Muscle layer of duodenum (tissue), 2 donors: Measurements from ENCODE around the gene TFF3.

Experiments
- H3K27ac ChIP-seq: one replicate; pipeline ENCODE4 v1.7.0; 2013; ENCODE audit warnings: mild to moderate bottlenecking, low read length
- H3K27me3 ChIP-seq: one replicate; pipeline ENCODE4 v1.7.0; 2013; ENCODE audit warnings: low read depth, mild to moderate bottlenecking, control low read depth, low read length
- H3K36me3 ChIP-seq, 2 donors: one replicate each; pipeline ENCODE4 v1.7.0; 2013; ENCODE audit warnings: low read length in 2 of 2, control low read depth in 1 of 2, mild to moderate bottlenecking in 1 of 2; ENCODE audit not compliant: insufficient read depth in 2 of 2, control insufficient read depth in 1 of 2
- H3K4me1 ChIP-seq, 2 donors: one replicate each; pipeline ENCODE4 v1.7.0; 2013; ENCODE audit warnings: low read length in 2 of 2, mild to moderate bottlenecking in 2 of 2, control low read depth in 1 of 2, moderate library complexity in 1 of 2; ENCODE audit not compliant: insufficient read depth in 2 of 2, control insufficient read depth in 1 of 2
- H3K4me3 ChIP-seq, 2 donors: one replicate each; pipeline ENCODE4 v1.7.0; 2013; ENCODE audit warnings: low read length in 2 of 2, low read depth in 1 of 2, mild to moderate bottlenecking in 1 of 2
- H3K9me3 ChIP-seq, 2 donors: one replicate each; pipeline ENCODE4 v1.7.0; 2013; ENCODE audit warnings: low read length in 2 of 2, control low read depth in 1 of 2, mild to moderate bottlenecking in 1 of 2; ENCODE audit not compliant: control insufficient read depth in 1 of 2
- donor health status: healthy.

The TFF3 gene

GRCh38 chr21:42317341-42317741, 2.1 kb upstream of the TFF3 start:
- peaks cover 0 to 9% of the 10 kb centered on the region in 2 donors for H3K4me1 ChIP-seq

DNA sequence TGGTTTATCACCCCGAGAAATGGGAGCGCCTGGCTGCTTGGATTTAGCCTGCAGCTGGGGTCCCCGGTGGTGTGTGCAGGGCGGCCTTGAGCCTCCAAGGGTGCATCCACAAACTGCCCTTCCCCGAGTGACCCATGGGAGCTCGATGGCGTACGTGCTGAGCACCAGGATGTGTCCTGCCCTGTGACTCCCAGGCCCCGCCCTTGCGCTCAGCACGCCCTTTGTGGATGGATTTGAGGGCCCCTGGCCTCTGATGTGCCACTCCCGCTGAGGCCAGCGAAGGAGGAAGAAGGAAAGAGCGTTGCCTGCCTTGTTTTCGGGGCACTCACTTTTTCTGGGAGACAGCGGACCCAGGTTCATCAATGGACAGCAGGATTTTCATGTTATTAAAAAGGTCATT, 1.7 kb upstream of the TFF3 start:
- Histone ChIP-seq H3K27ac (no peak overlapping the region), H3K4me1 (peaks cover 0 to 9% of the 10 kb centered on the region in 2 donors), H3K4me3 (no peak overlapping the region), H3K27me3 (no peaks in the 10 kb centered on the region), H3K36me3 (no peaks in the 10 kb centered on the region), H3K9me3 (no peaks in the 10 kb centered on the region)

More at GRCh38 chr21:42317341-42317741, 2.1 kb upstream of the TFF3 start:
- Histone ChIP-seq H3K27me3 (no peaks in the 10 kb centered on the region), H3K36me3 (no peaks in the 10 kb centered on the region), H3K9me3 (no peaks in the 10 kb centered on the region), H3K27ac (no peak overlapping the region), H3K4me3 (no peak overlapping the region)

DNA sequence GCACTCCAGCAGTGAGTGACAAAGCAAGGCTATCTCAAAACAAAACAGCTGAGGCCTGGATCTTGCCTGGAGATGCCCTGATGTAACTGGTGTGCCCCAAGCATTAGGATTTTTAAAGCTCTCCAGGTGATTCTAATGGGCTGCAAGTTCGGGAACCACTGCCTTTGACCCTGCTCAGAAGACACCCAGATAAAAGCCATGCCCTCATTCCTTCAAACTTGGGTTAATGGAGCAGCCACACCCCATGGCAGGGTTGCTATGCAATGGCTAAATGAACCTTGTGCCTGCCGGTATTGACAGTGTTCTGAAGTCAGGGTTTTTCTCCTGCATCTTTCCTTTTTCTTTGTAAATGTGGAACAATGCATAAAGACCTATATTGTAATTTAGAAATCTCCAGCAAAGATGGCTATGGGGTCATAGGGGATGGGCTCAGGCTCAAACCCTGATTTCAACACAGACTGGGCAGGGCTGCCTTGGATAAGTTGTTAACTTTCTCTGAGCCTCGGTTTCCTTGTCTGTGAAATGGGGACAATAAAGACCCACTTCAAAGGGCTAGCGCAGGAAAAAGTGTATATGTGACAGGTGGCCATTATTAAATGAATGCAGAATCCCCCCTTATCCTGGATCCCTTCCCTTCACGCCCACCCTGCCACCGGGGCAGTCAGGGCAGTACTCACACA, 453 bp downstream of the TFF3 start:
- H3K4me3 ChIP-seq, result peak overlapping the region in 1 of 2 donors; percentile 21
- H3K9me3 ChIP-seq, result no peaks in the 10 kb centered on the region
- no peaks in the 10 kb centered on the region for H3K36me3 ChIP-seq
- peaks cover 0 to 9% of the 10 kb centered on the region in 2 donors for H3K4me1 ChIP-seq
- H3K27me3 ChIP-seq, result no peaks in the 10 kb centered on the region
- peak overlapping the region; percentile 45 for H3K27ac ChIP-seq

GRCh38 chr21:42313501-42313969, 1.7 kb downstream of the TFF3 start:
- no peaks in the 10 kb centered on the region for H3K9me3 ChIP-seq
- H3K27ac ChIP-seq, result peak overlapping the region; percentile 5
- H3K4me3 ChIP-seq, result peak overlapping the region in 1 of 2 donors; percentile 7
- no peaks in the 10 kb centered on the region for H3K36me3 ChIP-seq
- peaks cover 0 to 12% of the 10 kb centered on the region in 2 donors for H3K4me1 ChIP-seq
- peaks cover 3% of the 10 kb centered on the region for H3K27me3 ChIP-seq

DNA sequence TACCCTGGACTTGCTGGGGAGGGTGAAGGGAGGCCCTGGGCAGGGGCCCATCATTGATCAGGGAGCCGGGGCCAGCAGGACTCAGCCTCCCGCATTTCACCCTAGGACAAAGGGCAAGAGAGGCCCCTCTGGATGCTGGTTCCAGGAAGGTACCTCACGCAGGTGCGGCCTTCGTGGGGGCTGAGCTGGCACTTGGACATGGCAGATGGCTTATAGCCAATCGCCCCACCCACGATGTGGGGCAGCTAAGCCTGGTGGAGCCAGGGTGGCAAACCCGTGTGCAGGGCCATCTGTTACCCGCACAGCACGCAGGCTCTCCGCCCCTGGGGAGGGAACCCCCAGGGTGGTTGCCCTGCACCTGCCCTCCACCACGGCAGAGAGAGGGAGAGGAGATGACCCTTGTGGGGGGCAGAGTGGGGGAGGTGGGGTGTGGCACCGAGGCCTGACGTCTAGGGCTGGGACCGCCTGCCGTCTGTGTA, 2.5 kb downstream of the TFF3 start:
- no peaks in the 10 kb centered on the region for H3K9me3 ChIP-seq
- H3K27me3 ChIP-seq, result peaks cover 6% of the 10 kb centered on the region
- H3K4me1 ChIP-seq, result peaks cover 0 to 12% of the 10 kb centered on the region in 2 donors
- H3K4me3 ChIP-seq, result no peak overlapping the region
- no peaks in the 10 kb centered on the region for H3K36me3 ChIP-seq
- H3K27ac ChIP-seq, result no peak overlapping the region

DNA sequence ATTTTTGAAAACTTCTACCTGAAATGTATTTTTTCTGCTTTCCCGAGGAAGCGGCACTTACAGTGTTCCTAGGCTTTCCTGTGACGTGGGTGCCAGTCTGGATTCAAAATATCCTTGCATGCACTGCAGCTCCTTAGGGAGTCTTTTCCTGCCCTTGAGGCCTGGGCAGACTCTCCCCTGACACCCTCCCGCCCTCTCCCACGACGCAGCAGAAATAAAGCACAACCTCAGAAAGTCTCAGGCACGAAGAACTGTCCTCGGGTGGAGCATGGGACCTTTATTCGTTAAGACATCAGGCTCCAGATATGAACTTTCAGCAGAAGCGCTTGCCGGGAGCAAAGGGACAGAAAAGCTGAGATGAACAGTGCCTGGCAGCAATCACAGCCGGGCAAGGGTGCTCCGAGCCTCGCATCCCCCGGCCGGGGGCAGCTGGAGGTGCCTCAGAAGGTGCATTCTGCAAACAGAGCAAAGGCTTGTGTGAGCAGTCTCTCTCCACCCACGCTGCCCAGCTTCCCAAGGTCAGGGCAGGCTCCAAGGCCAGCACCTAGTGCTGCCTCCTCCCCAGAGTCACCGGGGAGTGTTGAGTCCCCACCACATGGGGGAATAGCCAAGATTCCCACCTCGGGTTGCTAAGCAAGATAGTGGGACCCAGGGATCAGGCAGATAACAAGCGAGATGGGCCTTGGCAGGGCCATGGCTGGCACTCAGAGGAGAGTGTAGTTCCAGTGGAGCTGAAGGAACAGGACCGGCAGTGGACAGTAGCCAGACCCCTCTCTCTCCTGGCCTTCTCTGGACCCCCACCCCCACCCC, 3.2 kb downstream of the TFF3 start:
- Histone ChIP-seq H3K27me3 (peaks cover 6% of the 10 kb centered on the region), H3K9me3 (no peaks in the 10 kb centered on the region), H3K4me1 (peaks cover 0 to 12% of the 10 kb centered on the region in 2 donors), H3K27ac (no peak overlapping the region), H3K4me3 (no peak overlapping the region), H3K36me3 (no peaks in the 10 kb centered on the region)

- peaks cover 6% of the 10 kb centered on the region for H3K27me3 ChIP-seq
- no peak overlapping the region for H3K27ac ChIP-seq
Measured at GRCh38 chr21:42311160-42311559, 4.0 kb downstream of the TFF3 start.

DNA sequence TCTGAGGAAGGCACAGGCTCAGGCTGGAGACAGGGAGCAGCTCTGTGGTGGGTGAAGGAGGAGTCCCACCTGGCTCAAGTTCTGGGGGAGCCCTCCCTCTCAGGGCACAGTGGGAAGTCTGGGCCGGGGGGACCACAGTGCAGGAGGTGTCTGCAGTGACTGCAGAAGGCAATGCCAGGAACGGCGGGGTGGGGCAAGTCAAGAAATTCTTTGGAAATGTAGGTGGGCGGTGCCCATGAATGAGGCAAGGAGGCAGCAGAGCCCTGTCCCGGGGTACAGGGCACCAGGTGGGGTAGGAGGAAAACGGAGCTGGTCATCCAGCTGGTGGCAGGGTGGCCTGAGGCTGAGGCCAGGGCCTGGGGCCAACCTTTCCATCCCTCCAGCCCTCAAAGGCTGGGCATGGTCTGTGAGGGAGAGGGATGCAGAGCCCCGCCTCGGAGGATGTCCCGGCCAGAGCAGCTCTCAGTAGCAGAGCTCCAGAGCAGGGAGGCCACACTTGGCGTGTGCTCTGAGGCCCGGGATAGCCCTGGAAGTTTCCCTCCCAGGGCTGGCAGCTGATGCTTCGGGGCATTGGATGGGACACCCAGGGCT, 4.7 kb downstream of the TFF3 start:
- Histone ChIP-seq H3K4me3 (no peak overlapping the region), H3K36me3 (no peaks in the 10 kb centered on the region), H3K9me3 (no peaks in the 10 kb centered on the region), H3K27ac (no peak overlapping the region), H3K4me1 (peaks cover 0 to 12% of the 10 kb centered on the region in 2 donors), H3K27me3 (peaks cover 6% of the 10 kb centered on the region)

More at GRCh38 chr21:42311160-42311559, 4.0 kb downstream of the TFF3 start:
- no peak overlapping the region for H3K4me3 ChIP-seq
- peaks cover 0 to 12% of the 10 kb centered on the region in 2 donors for H3K4me1 ChIP-seq
- no peaks in the 10 kb centered on the region for H3K36me3 ChIP-seq
- no peaks in the 10 kb centered on the region for H3K9me3 ChIP-seq

DNA sequence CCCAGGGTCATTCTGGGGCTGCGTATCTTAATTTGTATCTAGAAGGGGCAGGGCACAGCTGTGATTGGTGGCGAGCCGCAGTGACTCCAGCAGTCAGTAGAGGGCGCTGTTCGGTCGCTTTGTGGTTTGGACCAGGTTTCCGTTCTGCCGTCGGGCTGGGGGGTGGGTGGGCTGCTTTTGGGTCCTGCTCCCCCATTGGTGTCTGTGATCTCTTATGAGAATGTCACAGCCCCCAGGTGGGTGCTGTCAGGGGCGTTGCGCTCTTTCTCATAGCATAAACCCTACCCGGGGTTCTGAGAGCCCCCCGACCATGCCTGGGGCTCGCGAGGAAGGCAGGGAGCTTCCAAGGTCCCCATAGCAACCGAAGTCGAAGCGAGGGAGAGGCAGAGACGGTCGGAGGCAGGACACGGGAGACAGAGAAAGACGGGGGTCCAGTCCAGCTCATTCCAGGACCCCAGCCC, 5.4 kb downstream of the TFF3 start:
- Histone ChIP-seq H3K4me3 (no peak overlapping the region), H3K36me3 (no peaks in the 10 kb centered on the region), H3K9me3 (no peaks in the 10 kb centered on the region), H3K27me3 (peaks cover 6% of the 10 kb centered on the region), H3K27ac (no peak overlapping the region), H3K4me1 (peaks cover 0 to 7% of the 10 kb centered on the region in 2 donors)

- Histone ChIP-seq H3K4me1 (peaks cover 0 to 6% of the 10 kb centered on the region in 2 donors), H3K27ac (no peak overlapping the region), H3K27me3 (peaks cover 6% of the 10 kb centered on the region), H3K4me3 (no peak overlapping the region), H3K36me3 (no peaks in the 10 kb centered on the region), H3K9me3 (no peaks in the 10 kb centered on the region)
Measured at GRCh38 chr21:42308914-42309752, 6.1 kb downstream of the TFF3 start.
